Activated T-helper 1 cell treated with Interleukin-2 at 50 U/mL for 16 hours (primary cell): ENCODE data around the gene FAM110D.

Experiments used
- DNase-seq: peaks from one replicate; pipeline ENCODE4 v3.0.0-alpha.2; 2020; ENCODE audit warnings: low read depth

FAM110D gene

DNA sequence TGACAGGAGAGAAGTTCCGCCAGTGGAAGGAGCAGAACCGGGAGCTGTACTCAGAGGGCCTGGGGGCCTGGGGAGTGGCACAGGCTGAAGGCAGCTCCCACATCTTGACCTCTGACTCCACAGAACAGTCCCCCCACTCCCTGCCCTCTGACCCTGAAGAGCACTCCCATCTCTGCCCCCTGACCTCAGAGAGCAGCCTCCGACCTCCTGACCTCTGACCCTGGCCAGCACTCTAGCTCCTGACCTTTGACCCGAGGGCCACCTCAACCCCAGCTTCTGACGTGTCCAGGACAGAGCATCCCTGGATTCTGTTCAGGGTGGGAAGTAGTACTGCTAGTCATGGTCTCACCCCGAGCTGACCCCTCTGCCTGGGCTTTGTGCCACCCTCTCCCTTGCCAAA is 30.5 kb downstream of the FAM110D start:
- DNase-seq: no peak

DNA sequence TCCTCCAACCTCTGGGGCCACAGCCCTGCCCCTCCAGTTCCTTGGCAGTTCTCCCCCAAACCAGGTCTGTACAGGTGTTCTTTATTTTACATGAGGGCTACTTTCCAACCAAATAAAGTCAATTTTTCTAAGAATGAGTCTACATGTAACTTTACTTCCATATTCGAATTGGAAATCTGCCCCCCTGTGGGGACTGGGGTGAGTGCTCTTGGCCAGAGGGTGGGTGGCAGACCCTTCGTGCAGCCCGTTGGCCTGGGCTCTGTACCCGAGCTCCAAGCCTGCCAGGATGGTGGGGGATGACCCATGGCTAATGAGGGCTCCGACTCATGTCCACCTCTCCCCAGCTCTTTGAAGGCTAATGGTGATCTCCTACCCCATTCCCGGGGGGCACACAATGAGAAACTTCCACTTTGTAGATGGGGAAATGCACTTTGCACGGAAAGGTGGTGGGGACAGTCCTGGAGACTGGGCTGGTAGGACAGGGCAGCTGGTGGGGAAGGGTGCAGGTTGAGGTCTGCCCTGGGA is 30.9 kb downstream of the FAM110D start:
- no peak for DNase-seq

DNA sequence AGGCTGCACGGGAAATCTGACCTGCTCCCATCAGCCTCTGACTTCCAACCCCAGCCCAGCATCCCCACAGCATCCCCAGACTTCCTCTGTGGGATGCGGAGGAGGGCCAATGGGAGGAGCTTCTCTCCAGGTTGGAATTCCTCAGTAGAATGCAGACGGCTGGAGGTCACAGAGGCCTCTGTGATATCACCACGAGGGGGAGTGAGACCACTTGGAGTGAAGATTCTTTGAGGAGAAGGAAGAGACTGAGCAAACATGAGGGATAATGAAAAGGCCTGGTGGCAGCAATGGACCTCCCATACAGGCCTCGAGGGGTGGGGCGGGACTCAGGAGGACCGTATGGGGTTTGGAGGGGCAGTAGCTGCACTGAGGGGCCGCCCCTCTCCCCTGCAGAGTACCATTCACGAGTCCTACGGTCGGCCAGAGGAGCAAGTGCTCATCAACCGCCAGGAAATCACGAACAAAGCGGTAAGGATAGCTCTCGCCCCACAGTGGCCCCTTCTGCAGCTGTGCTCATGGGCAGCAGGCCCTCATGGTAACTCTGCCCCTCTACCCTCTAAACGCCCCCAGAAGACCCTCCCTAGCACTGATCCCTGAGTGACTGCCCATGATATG is 31.6 kb downstream of the FAM110D start, which contains the start of gene CATSPER4:
Gene CATSPER4, plus strand, starts transcription at position 230 of the 615 bp plus-strand sequence. Its CDS starts 26 bp downstream, at position 256.
- DNase-seq: no peak

DNA sequence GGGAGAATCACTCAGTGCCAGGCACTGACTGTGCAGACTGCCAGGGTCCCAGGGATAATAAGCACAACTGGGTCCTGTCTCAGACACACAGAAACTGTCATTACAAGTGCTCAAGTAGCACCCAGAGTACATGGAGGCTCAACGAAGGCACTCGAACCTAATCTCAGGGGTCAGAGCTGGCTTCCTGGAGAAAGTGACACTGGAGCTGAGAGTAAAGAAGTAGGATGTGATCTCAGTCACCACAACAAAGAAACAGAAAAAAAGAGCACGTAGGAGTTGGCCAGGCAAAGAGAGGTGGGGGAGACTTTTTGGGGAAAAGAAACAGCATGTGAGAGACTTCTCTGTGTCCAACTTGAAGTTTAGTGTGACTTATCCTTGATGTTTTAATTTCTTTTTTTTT is 32.9 kb downstream of the FAM110D start:
- no peak for DNase-seq

DNA sequence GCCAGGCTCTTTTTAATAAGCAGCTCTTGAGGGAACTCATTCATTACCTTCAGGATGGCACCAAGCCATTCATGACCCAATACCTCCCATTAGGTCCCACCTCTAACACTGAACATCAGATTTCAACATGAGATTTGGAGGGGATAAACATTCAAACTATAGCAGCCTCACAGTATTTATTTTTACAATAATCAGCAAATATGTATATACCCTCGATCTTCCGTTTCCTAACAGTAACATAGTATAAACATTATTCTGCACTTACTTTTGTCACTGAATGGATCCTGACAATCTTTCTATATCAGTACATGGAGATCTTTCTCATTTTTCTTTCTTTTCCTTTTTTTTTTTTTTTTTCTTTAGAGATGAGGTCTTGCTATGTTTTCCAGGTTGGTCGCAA is 36.9 kb downstream of the FAM110D start:
- DNase-seq: no peak

DNA sequence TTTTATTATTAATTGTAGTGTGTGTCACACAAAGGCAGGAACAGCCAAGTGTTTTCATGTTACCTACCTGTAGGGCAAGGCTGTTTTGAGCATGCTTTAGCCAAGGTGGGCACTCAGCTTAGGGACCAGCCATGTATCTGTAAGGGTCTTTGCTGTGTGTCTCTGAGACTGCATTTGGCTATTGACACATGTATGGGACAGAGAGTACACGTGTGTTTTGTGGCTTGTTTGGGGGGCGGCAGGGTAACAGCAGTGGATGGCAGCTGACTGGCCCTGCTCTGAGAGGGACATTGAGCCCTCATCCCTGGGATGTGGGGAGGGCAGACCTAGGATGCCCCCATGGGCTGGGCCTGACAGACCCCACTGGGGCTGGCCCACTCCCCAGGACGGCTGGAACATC is 38.4 kb downstream of the FAM110D start:
- DNase-seq: no peak

DNA sequence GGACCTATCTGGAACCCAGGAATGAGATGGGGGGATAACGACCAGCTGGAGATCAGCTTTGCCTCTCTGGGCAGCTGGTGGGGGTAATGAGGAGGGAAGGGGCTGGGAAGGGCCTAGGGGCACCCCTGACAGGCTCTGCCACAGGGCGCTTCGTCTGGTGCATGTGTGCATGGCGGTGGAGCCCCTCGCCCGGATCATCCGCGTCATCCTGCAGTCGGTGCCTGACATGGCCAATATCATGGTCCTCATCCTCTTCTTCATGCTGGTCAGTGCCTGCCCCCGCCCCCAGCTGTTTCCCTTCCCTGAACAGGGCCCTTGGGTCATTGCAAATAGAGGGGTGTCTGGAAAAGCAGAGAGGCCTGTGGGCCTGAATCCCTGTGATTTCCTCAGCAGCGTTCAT is 38.9 kb downstream of the FAM110D start:
- no peak for DNase-seq

DNA sequence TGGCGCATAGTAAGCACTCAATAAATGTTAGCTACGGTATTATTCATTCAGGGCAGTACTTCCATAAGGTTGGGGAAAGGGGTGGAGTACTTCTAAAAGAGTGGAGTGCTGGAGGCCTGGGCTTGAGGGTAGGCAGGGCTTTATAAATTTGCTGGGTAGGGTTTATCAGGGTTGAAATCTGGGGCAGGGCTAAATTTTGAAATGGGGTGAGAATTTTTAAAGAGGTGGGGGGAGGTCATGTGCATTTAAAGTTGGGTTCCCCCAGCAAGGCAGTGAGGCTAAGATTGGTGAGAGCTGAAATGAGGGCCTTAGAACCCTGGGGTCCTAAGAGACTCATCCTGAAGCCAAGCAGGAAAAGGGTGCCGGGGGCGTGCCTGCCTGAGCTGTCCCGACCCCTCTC is 41.5 kb downstream of the FAM110D start:
- no peak for DNase-seq

DNA sequence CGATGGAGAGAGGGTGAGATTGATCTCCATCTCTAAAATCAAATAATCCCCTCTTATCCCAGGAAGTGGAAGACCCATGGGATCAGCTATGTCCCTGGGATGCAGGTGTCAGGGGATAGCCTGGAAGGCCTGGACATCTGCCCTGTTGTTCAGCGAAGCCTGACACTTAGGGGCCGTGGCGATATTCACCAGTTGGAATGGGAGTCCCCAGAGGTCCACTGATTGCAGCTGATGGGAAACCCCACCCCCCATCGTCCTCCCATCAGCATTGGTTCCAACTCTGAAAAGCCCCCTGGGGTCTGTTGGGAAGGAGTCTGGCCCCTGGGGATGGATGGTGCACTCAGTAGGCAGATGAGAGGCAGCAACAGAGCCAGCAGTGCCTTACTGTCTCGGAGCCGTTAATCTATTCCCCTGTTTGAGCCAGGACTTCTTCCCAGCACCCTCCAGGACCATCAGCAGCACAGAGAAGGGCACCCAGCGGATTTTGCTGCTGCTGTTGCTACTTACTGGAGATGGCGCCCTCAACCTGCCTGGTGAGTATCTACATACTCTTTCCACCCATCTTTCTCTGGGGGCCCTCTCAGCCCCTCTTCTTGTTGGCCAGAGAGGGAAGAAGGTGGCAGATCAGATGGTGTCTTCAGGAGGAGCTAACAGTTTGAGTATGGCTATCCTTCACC is 44.9 kb downstream of the FAM110D start:
- no peak for DNase-seq

DNA sequence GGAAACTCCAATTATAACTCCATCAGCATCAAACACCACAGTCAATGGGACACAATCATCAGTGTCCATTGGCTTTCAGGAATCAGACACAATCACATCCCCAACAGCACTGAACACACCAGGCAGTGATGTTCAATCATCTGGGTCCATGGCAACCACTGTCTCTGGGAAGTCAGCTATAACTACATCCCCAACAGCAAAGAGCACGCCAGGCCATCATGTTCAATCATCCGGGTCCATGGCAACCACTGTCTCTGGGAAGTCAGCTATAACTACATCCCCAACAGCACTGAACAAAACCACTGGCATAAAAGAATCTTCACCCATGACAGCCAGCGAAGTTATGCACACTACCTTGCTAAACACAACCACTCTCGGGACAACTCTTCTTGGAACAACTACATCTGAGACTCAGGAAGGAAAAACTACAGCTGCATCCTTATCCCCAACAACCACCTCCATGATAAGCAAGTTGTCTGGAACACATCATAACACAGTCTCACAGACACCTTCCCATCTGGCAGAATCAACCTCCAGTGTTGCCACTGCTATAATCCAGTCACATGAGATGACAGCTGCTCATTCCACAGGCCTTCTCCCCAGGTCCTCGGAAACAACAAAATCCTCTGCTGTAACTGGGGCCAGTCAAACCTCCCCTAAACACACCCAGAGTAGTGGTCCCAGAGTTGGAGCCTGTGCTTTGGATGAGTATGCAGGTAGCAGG is 51.4 kb downstream of the FAM110D start:
- DNase-seq: no peak

DNA sequence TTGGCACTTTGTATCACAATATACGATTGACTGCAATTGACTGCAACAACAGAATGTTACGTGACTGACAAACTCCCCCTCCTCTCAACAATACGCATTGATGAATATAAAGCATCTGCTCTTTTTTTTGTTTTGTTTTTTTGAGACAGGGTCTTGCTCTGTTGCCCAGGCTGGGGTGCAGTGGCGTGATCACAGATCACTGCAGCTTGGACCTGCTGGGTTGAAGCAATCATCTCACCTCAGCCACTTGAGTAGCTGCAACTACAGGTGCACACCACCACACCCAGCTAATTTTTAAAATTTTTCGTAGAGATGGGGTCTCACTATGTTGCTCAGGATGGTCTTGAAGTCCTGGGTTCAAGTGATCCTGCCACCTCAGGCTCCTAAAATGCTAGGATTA is 53.8 kb downstream of the FAM110D start:
- DNase-seq: no peak

DNA sequence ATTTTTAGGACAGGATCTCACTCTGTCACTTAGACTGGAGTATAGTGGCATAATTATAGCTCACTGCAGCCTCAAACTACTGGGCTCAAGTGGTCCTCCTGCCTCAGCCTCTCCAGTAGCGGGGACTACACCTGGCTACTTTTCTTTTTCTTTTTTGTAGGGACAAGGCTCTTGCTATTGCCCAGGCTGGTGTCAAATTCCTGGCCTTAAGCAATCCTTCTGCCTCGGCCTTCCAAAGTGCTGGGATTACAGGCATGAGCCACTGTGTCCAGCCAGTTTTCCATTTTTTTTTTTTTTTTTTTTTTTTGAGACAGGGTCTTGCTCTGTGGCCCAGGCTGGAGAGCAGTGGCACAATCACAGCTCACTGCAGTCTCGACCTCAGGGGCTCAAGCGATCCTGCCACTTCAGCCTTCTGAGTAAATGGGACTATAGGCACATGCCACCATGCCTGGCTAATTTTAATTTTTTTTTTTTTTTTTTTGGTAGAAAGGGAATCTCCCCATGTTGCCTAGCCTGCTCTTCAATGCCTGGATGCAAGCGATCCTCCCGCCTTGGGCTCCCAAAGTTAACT is 54.5 kb downstream of the FAM110D start:
- DNase-seq: no peak
